Cardiac muscle cell (in vitro differentiated cells and primary cell): ENCODE results near the gene CAPZA3. TPM values are rescaled to one million over a fixed set of nuclear protein-coding genes. Genes with fewer than 3 reads are reported as not detected.

ENCODE experiments used
- DNase-seq, 2 donors: peaks; one replicate each; pipeline versions ENCODE4 v3.0.0 to v3.0.0-alpha.2; 2010 to 2017; ENCODE audit warnings: low read depth in 1 of 2, low spot score in 1 of 2
- H3K27ac ChIP-seq: fragments of 200-600 bp; sonication (generic); 2 replicates; pipeline ENCODE4 v1.5.1; 2016
- H3K27me3 ChIP-seq: fragments of 200-600 bp; sonication (generic); 2 replicates; pipeline ENCODE4 v1.6.0; 2016; ENCODE audit warnings: control low read depth
- H3K36me3 ChIP-seq: fragments of 200-600 bp; sonication (generic); 2 replicates; pipeline ENCODE4 v1.5.1; 2016; ENCODE audit warnings: control low read depth
- H3K4me1 ChIP-seq: fragments of 200-600 bp; sonication (generic); 2 replicates; pipeline ENCODE4 v1.8.1; 2017; ENCODE audit warnings: low read depth, mild to moderate bottlenecking, mixed run types
- H3K4me3 ChIP-seq: fragments of 200-600 bp; sonication (generic); 2 replicates; pipeline ENCODE4 v1.5.1; 2016; ENCODE audit warnings: mild to moderate bottlenecking
- H3K9me3 ChIP-seq: fragments of 200-600 bp; sonication (generic); 2 replicates; pipeline ENCODE4 v1.5.1; 2017; ENCODE audit warnings: low read depth, mild to moderate bottlenecking, control low read depth
- polyA plus RNA-seq: library from polyadenylated mRNA; unstranded; fragments of >200 nt; fragmentation: Nextera tagmentation; extraction: Ambion mirVana; gene quantifications from 2 replicates; pipeline ENCODE4 v1.2.1, GENCODE V29; 2016
- total RNA-seq: library from RNA; depleted of rRNA; stranded (reverse); fragments of >200 nt; gene quantifications from 2 replicates; pipeline ENCODE4 v1.2.3, GENCODE V29; 2016
- TF ChIP-seq, protein P1 (sequence below): IDR thresholded peaks from 2 replicates; pipeline ENCODE4 v1.5.1; 2012; ENCODE audit warnings: low read depth, mild to moderate bottlenecking, low read length

The CAPZA3 gene
- total and polyA plus RNA-seq, 2 experiments from 2014 or later = not detected

DNA sequence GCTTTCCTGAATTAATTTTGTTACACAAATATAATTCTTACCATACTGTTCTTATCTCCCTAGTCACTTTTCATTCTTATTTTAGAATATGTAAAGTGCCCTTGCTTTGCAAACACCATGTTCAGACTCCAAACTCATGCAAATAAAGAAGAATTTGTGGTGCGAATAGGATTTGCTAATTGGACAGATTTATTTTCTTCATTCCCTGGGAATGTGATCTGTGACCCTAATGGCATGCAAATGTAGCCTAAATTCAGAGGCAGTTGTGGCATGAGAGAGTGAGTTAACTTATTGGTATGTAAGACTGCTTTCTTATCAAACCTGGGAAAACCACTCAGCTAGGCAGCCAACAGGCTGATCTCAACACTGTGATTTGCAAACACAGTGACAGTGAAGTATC lies 10.0 kb downstream of the CAPZA3 start:
- DNase-seq = peak; percentile 65 to 92

DNA sequence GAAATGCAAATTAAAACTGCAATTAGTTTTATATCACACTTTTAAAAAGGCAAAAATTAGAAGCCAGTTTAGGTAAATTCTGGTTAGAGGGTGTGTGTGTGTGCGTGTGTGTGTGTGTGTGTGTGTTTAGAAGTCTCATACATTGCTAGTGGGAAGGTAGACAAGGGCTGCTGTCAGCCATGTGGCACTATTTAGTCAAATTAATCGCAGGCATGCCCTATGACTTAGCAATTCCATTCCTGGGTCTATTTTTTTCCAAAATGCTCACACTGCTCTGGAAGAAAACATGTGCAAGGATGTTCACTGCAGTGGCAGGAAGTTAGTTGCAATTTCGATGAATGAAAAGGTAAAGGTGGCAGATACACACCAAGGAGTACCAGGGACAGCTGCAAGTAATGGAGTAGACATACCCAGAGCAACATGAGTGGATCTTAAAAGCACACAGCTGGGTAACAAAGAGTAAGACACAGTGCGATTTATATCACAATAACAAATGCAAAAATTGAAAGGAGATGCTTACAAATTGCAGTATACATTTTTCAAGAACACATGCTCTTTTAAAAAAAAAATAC lies 11.6 kb downstream of the CAPZA3 start:
- Histone ChIP-seq H3K9me3 (no peaks in the 10 kb centered on the region), H3K4me3 (no peak overlapping the region), H3K36me3 (no peaks in the 10 kb centered on the region), H3K4me1 (peaks cover 66% of the 10 kb centered on the region), H3K27ac (no peak overlapping the region), H3K27me3 (no peaks in the 10 kb centered on the region)
- TF ChIP-seq, protein P1, sequence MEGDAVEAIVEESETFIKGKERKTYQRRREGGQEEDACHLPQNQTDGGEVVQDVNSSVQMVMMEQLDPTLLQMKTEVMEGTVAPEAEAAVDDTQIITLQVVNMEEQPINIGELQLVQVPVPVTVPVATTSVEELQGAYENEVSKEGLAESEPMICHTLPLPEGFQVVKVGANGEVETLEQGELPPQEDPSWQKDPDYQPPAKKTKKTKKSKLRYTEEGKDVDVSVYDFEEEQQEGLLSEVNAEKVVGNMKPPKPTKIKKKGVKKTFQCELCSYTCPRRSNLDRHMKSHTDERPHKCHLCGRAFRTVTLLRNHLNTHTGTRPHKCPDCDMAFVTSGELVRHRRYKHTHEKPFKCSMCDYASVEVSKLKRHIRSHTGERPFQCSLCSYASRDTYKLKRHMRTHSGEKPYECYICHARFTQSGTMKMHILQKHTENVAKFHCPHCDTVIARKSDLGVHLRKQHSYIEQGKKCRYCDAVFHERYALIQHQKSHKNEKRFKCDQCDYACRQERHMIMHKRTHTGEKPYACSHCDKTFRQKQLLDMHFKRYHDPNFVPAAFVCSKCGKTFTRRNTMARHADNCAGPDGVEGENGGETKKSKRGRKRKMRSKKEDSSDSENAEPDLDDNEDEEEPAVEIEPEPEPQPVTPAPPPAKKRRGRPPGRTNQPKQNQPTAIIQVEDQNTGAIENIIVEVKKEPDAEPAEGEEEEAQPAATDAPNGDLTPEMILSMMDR = no peak
- DNase-seq = no peak

More for the DNA sequence above, 10.0 kb downstream of the CAPZA3 start:
- H3K36me3 ChIP-seq = no peaks in the 10 kb centered on the region
- H3K4me3 ChIP-seq = no peak overlapping the region
- peaks cover 53% of the 10 kb centered on the region for H3K4me1 ChIP-seq
- no peaks in the 10 kb centered on the region for H3K9me3 ChIP-seq
- peak overlapping the region; percentile 72 for H3K27ac ChIP-seq
- TF ChIP-seq, protein P1 = no peak
- no peaks in the 10 kb centered on the region for H3K27me3 ChIP-seq

DNA sequence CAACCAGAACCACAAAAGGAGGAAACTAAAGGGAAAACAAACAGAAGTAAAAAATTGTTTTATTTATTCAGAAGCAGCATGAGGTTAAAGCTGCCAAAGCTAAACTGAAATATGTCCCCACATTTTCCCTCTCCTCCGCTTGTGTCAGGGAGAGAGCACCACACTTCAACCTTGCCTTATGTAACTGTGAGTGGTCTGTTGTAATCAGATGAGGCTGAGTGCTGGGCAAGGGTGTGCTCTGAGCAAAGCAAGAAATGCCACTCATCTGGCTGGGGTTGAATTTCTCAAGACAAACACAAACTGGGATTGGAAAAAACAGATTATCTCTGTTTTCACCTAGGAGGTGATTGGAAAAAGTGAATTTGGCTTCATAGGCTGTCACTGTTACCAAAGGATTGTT lies 12.2 kb downstream of the CAPZA3 start:
- Histone ChIP-seq H3K27ac (peak overlapping the region; percentile 7), H3K27me3 (no peaks in the 10 kb centered on the region), H3K9me3 (no peaks in the 10 kb centered on the region), H3K4me1 (peaks cover 66% of the 10 kb centered on the region), H3K36me3 (no peaks in the 10 kb centered on the region), H3K4me3 (no peak overlapping the region)
- DNase-seq = peak; percentile 56 to 74
- TF ChIP-seq, protein P1 = no peak

DNA sequence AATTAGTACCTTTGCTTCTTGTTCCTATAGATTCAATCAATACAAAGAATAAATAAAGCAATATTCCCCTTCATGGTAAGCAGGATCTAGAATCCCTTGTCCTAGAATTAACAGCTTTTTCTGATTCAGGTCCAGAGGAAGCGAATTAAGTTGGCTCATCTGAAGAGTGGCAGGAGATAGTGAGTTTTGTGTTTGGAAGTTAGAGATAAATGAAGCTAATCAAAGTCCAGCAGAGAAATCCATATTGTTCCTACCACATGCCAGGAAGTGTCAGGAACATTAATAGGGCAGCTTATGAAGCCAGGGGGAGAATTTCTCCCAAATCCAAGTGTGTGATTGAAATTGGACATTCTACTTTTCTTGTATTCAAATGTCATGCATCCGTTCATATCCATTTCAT lies 13.9 kb downstream of the CAPZA3 start:
- Histone ChIP-seq H3K27ac (no peak overlapping the region), H3K36me3 (no peaks in the 10 kb centered on the region), H3K27me3 (no peaks in the 10 kb centered on the region), H3K4me3 (no peak overlapping the region), H3K9me3 (no peaks in the 10 kb centered on the region), H3K4me1 (peaks cover 66% of the 10 kb centered on the region)
- TF ChIP-seq, protein P1 = no peak
- no peak for DNase-seq

DNA sequence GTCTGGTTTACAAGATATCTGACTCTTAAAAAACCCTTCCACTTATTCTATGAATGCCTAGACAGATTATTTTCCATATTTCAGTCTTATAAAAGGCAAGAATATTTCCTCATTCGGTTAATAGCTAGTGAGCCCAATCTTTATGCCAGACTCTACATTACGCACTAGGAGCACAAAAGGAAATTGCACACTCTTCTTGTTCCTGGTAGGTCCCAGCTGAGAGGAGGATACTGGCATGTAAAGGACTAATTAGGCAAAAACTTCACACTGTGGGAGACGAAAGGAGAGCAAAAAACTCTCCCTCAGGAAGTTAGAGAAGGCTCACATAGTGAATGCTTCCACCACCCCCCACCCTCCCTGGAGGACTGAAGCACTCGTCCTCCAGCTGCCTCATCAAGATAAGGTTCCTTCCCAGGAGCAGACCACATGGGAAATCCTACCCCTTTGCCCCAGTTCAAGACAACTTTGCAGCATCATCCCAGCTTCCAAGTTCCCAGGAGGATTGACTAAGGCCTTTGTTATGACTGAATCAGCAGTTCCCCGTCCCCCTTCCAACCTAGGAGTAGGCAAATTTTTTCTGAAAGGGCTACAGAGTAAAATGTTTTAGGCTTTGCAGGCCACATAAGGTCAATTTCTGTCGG lies 14.5 kb downstream of the CAPZA3 start:
- Histone ChIP-seq H3K36me3 (no peaks in the 10 kb centered on the region), H3K9me3 (no peaks in the 10 kb centered on the region), H3K4me1 (peaks cover 63% of the 10 kb centered on the region), H3K27ac (no peak overlapping the region), H3K27me3 (no peaks in the 10 kb centered on the region), H3K4me3 (no peak overlapping the region)
- peak in 1 of 2 donors; percentile 96 for DNase-seq
- TF ChIP-seq, protein P1 = no peak
